ENCODE results near the gene MAP1LC3A. TPM values are rescaled to one million over a fixed set of nuclear protein-coding genes. Genes with fewer than 3 reads are reported as not detected.

MAP1LC3A gene
- total RNA-seq, 1 experiment from 2014 or later: 25.9 TPM

GRCh38 chr20:34600892-34601653 is 42.6 kb downstream of the MAP1LC3A start:
- H3K79me1 ChIP-seq (ENCODE audit: insufficient read depth, low read depth, low read length, poor library complexity, severe bottlenecking): no peaks in the 10 kb centered on the region
- H3K18ac ChIP-seq (ENCODE audit: insufficient read length, low read depth, low read length): no peak overlapping the region
- H3K23ac ChIP-seq (ENCODE audit: insufficient read length, low read depth, low read length): no peak overlapping the region
- H4K8ac ChIP-seq (replicated peaks; ENCODE audit: insufficient read length, low read depth, low read length): no peak overlapping the region
- no peak overlapping the region for H2AK5ac ChIP-seq (ENCODE audit: insufficient read length, low read length)
- no peak overlapping the region for H2BK120ac ChIP-seq (ENCODE audit: low read depth, low read length, poor library complexity, severe bottlenecking)
- DNase-seq: no peak
- no peak overlapping the region for H3T11ph ChIP-seq (ENCODE audit: low read length)
- Mint-ChIP-seq H3K4me1 (no peaks in the 10 kb centered on the region), H3K9me3 (no peaks in the 10 kb centered on the region), H3K36me3 (ENCODE audit: insufficient read depth in 1 of 3, low read depth in 3 of 3) (peaks cover 0 to 4% (median 0%) of the 10 kb centered on the region in 3 experiments; a peak in 1 of 7 replicates), H3K27ac (no peak overlapping the region), H3K4me3 (no peak overlapping the region), H3K27me3 (ENCODE audit: low read depth) (no peaks in the 10 kb centered on the region)
- no CpG with 5 or more reads among the region's 9 CpGs for WGBS (ENCODE audit: extremely low coverage, insufficient read length, low lambda C conversion rate)
- H2BK15ac ChIP-seq (ENCODE audit: low read depth, low read length): no peak overlapping the region
- H4K5ac ChIP-seq (ENCODE audit: insufficient read length, low read depth, low read length): no peak overlapping the region
- no peaks in the 10 kb centered on the region for H3K79me2 ChIP-seq (ENCODE audit: insufficient read depth, low read length)
- no peak overlapping the region for H2BK5ac ChIP-seq (ENCODE audit: insufficient read length, low read length)
- no peaks in the 10 kb centered on the region for H3K27me3 ChIP-seq (ENCODE audit: insufficient read depth, low read length)
- TF ChIP-seq CTCF (conservative IDR thresholded peaks at IDR 0.05): no peak
- H3K27ac ChIP-seq (ENCODE audit: insufficient read length, low read depth, low read length): no peak overlapping the region
- H3K9ac ChIP-seq (ENCODE audit: extremely low read depth, insufficient read length, low read length): no peak overlapping the region
- no peak overlapping the region for H3K56ac ChIP-seq (ENCODE audit: insufficient read length, low read depth, low read length)
- H3K14ac ChIP-seq (ENCODE audit: insufficient read depth, low read length): no peak overlapping the region
- no peak overlapping the region for H4K91ac ChIP-seq (ENCODE audit: insufficient read length, low read depth, low read length)
- no peak overlapping the region for H3K4ac ChIP-seq (ENCODE audit: low read depth, low read length)
- no peak overlapping the region for H2AFZ ChIP-seq (ENCODE audit: low read length)
- H3K9me3 ChIP-seq (ENCODE audit: control insufficient read depth, low read depth, low read length): no peaks in the 10 kb centered on the region
- H3K23me2 ChIP-seq (ENCODE audit: insufficient read length, low read depth, low read length, poor library complexity, severe bottlenecking): no peaks in the 10 kb centered on the region
- no peaks in the 10 kb centered on the region for H3K4me1 ChIP-seq (ENCODE audit: insufficient read depth, low read length)
- no peak overlapping the region for H2BK20ac ChIP-seq (ENCODE audit: low read depth, low read length, poor library complexity, severe bottlenecking)
- no peaks in the 10 kb centered on the region for H4K20me1 ChIP-seq (ENCODE audit: control insufficient read depth, insufficient read depth, insufficient read length)
- H3K4me2 ChIP-seq (ENCODE audit: insufficient read depth, insufficient read length, low read length): no peak overlapping the region
- no peak overlapping the region for H2BK12ac ChIP-seq (ENCODE audit: insufficient read length, low read depth, low read length)
